Panc1 (cell line): ENCODE results near the gene SCN10A. TPM values are rescaled to one million over a fixed set of nuclear protein-coding genes. Genes with fewer than 3 reads are reported as not detected.

ENCODE experiments used
- ATAC-seq: fragments of 200-7000 bp; cut with Tn5 transposase; 2 replicates; pipeline ENCODE4 v1.9.1; 2020; ENCODE audit warnings: mild to moderate bottlenecking, moderate library complexity
- BruUV-seq: library from RNA; stranded (reverse); fragments of 400-500 nt; replicated peaks from 2 replicates; lab custom pipeline; 2021; lab: Mats Ljungman, UMichigan
- CTCF ChIA-PET: fragments of 300-600 bp; sonication (Branson Sonifier 250); formaldehyde crosslinking; loops from one replicate; lab custom pipeline; 2022; ENCODE audit warnings: antibody characterized with exemption; lab: Charles Lee
- POLR2A ChIA-PET: fragments of 300-600 bp; sonication (Branson Sonifier 250); formaldehyde crosslinking; loops from one replicate; lab custom pipeline; 2022; ENCODE audit warnings: antibody characterized with exemption; lab: Charles Lee
- DNase-seq: peaks from one replicate; pipeline ENCODE4 v3.0.0-alpha.2; 2010; ENCODE audit warnings: low read depth, low spot score
- H3K27ac ChIP-seq: 2 replicates; pipeline ENCODE4 v1.5.1; 2011; ENCODE audit warnings: mild to moderate bottlenecking, low read length, inconsistent platforms
- H3K27me3 ChIP-seq: fragments of 200-500 bp; sonication (Bioruptor generic); 2 replicates; pipeline ENCODE4 v1.6.0; 2014; ENCODE audit warnings: low read length, inconsistent platforms; ENCODE audit not compliant: control insufficient read depth, insufficient read depth
- H3K36me3 ChIP-seq: fragments of 200-500 bp; sonication (Bioruptor generic); 2 replicates; pipeline ENCODE4 v1.5.1; 2014; ENCODE audit warnings: inconsistent platforms, mild to moderate bottlenecking, low read length, moderate library complexity; ENCODE audit not compliant: control insufficient read depth, insufficient read depth
- H3K4me1 ChIP-seq: 2 replicates; pipeline ENCODE4 v1.5.1; 2011; ENCODE audit warnings: inconsistent platforms, mild to moderate bottlenecking, low read length, moderate library complexity; ENCODE audit not compliant: control insufficient read depth, insufficient read depth
- H3K4me3 ChIP-seq, 2 experiments: 2 replicates each; pipeline ENCODE4 v1.5.1; 2011 to 2012; ENCODE audit warnings: low read depth in 2 of 2, low read length in 2 of 2, mild to moderate bottlenecking in 2 of 2, inconsistent platforms in 1 of 2, moderate library complexity in 1 of 2
- H3K9me3 ChIP-seq: fragments of 200-500 bp; sonication (Bioruptor generic); 2 replicates; pipeline ENCODE4 v1.5.1; 2014; ENCODE audit warnings: low read depth, mild to moderate bottlenecking, inconsistent platforms, low read length, moderate library complexity; ENCODE audit not compliant: control insufficient read depth, insufficient read depth
- POLR2AphosphoS5 ChIP-seq: IDR thresholded peaks from 2 replicates; pipeline ENCODE4 v1.6.1; 2012; ENCODE audit warnings: mild to moderate bottlenecking, low read depth, low read length, moderate library complexity
- REST ChIP-seq, 2 experiments: IDR thresholded peaks; 2 replicates each; pipeline ENCODE4 v1.6.1; 2011 to 2012; ENCODE audit warnings: low read depth in 2 of 2, control low read depth in 1 of 2, low read length in 1 of 2, mild to moderate bottlenecking in 1 of 2, moderate library complexity in 1 of 2; ENCODE audit not compliant: insufficient read depth in 1 of 2
- SIN3A ChIP-seq: IDR thresholded peaks from 2 replicates; pipeline ENCODE4 v1.6.1; 2012; ENCODE audit warnings: low read depth, mild to moderate bottlenecking, low read length, moderate library complexity, borderline replicate concordance; ENCODE audit not compliant: insufficient read depth
- in situ Hi-C: cut with HindIII; loops from 2 replicates; pipeline ENCODE4 v1.10.0; 2016; ENCODE audit warnings: low sequenced_read_pairs, low pct_unique_long_range_greater_than_20kb
- intact Hi-C: fragments of 100-400 bp; cut with micrococcal nuclease; formaldehyde crosslinking; loops from one replicate; pipeline ENCODE4 v1.10.0; 2022; ENCODE audit not compliant: unreplicated experiment
- total RNA-seq: library from RNA; stranded (reverse); gene quantifications from one replicate; pipeline ENCODE4 v1.2.1, GENCODE V29; 2021; ENCODE audit not compliant: unreplicated experiment

Gene SCN10A
- total RNA-seq, 1 experiment from 2014 or later = not detected

DNA sequence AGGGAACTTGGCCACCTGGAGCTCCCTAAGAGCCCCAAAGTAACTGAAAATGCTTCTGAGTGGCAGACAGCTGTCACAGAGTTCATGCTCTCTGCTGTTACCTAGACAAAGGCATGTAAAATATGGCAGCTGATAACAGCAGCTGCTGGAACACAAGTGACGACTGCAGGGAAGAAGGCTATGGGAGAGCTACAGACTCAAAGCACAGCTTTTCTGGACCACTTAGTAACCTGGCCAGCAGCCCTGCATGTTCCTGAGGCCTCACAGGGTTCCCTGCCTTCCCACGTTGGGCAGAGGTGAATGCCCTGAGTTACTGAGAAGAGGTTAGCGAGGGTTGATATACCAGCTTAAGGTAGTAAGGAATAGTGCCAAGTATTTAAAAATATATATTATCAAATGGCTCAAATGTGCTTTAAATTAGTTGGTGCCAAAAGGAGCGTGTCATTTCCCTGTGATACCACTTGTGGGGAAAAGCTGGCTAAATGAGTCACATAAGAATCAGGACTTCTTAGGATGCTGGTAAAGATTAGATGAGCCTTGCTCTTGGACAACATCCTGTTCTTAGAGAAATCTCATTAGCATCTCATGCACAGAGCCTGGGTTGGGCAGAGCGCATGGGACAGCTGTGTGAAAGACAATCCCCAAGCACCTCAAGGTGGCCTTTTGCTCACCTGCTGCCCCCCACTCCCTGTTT, 90.1 kb downstream of the SCN10A start:
- POLR2A ChIA-PET = no interaction called here
- no TSS peak for BruUV-seq
- DNase-seq = no peak
- intact Hi-C loops (no loop called here), in situ Hi-C loops (no loop called here)
- Histone ChIP-seq H3K27me3 (no peaks in the 10 kb centered on the region), H3K36me3 (no peaks in the 10 kb centered on the region), H3K27ac (no peak overlapping the region), H3K4me1 (no peaks in the 10 kb centered on the region), H3K4me3 (no peak overlapping the region), H3K9me3 (no peaks in the 10 kb centered on the region)
- ATAC-seq = no peak
- TF ChIP-seq SIN3A = no peak
- no peak for TF ChIP-seq POLR2AphosphoS5
- CTCF ChIA-PET = no interaction called here

- POLR2A ChIA-PET = no interaction called here
- intact Hi-C loops = no loop called here
- no peak overlapping the region for H3K27ac ChIP-seq
These were observed 91.7 kb downstream of the SCN10A start for GRCh38 chr3:38724392-38724736.

More at GRCh38 chr3:38724392-38724736, 91.7 kb downstream of the SCN10A start:
- TF ChIP-seq REST (IDR thresholded peaks at IDR 0.05; ENCODE audit: insufficient read depth in 1 of 2, low read depth in 2 of 2, low read length in 1 of 2) (no peak), POLR2AphosphoS5 (no peak)
- no peak for DNase-seq
- CTCF ChIA-PET = interaction anchor here (0.6 kb wide), 1 partner anchor 277 kb away, joined by 3 read pairs; no protein-coding TSS in a partner anchor
- in situ Hi-C loops = no loop called here
- no peak for ATAC-seq
- Histone ChIP-seq H3K4me3 (no peak overlapping the region), H3K4me1 (no peaks in the 10 kb centered on the region), H3K27me3 (peaks cover 3% of the 10 kb centered on the region; the same call in 1 of the 2 replicates), H3K36me3 (no peaks in the 10 kb centered on the region), H3K9me3 (no peaks in the 10 kb centered on the region)
- no TSS peak for BruUV-seq
